HG03135 (cell line): ENCODE results near the gene DNTT.

Source experiments
- ATAC-seq: cut with Tn5 transposase; IDR thresholded peaks from one replicate; pipeline ENCODE4 v1.9.1; 2021; ENCODE audit warnings: mild to moderate bottlenecking, moderate library complexity; ENCODE audit not compliant: unreplicated experiment

DNTT gene

GRCh38 chr10:96371356-96371755 is 67.1 kb downstream of the DNTT start:
- no peak for ATAC-seq

GRCh38 chr10:96374004-96374403 is 69.8 kb downstream of the DNTT start:
- no peak for ATAC-seq

- no peak for ATAC-seq
These were observed 70.4 kb downstream of the DNTT start for GRCh38 chr10:96374639-96374984.

GRCh38 chr10:96374985-96375830 is 71.0 kb downstream of the DNTT start:
- ATAC-seq = peak; percentile 79

GRCh38 chr10:96376483-96376882 is 72.2 kb downstream of the DNTT start:
- no peak for ATAC-seq

- no peak for ATAC-seq
These were observed 73.6 kb downstream of the DNTT start for GRCh38 chr10:96377816-96378294.

GRCh38 chr10:96378741-96379140 is 74.5 kb downstream of the DNTT start:
- ATAC-seq = no peak

GRCh38 chr10:96379758-96380157 is 75.5 kb downstream of the DNTT start:
- ATAC-seq = no peak

- ATAC-seq = no peak
These were observed 76.6 kb downstream of the DNTT start for GRCh38 chr10:96380821-96381220.

- no peak for ATAC-seq
These were observed 80.3 kb downstream of the DNTT start for GRCh38 chr10:96384506-96384905.

- ATAC-seq = no peak
These were observed 82.9 kb downstream of the DNTT start for GRCh38 chr10:96387161-96387560.

GRCh38 chr10:96387601-96388000 is 83.4 kb downstream of the DNTT start:
- ATAC-seq = no peak
